Measurements from ENCODE around the gene CTSL.

Gene CTSL

GRCh38 chr9:87707805-87708506 is 18.0 kb upstream of the CTSL start:
- H3K27ac ChIP-seq, result no peak overlapping the region
- H3K27me3 ChIP-seq, result no peaks in the 10 kb centered on the region
- H3K4me3 ChIP-seq (ENCODE audit: low read depth in 1 of 2, low read length in 1 of 2), result no peak overlapping the region
- no peaks in the 10 kb centered on the region for H3K4me1 ChIP-seq (ENCODE audit: control insufficient read depth in 1 of 2, insufficient read depth in 1 of 2, low read depth in 1 of 2, low read length in 1 of 2)
- no peaks in the 10 kb centered on the region for H3K9me3 ChIP-seq
- no peak for TF ChIP-seq CTCF (IDR thresholded peaks at IDR 0.05)
- peaks cover 24% of the 10 kb centered on the region for H3K36me3 ChIP-seq

GRCh38 chr9:87708546-87708945 is 17.4 kb upstream of the CTSL start:
- no peaks in the 10 kb centered on the region for H3K27me3 ChIP-seq
- H3K36me3 ChIP-seq, result peaks cover 18% of the 10 kb centered on the region

GRCh38 chr9:87708986-87709728 is 16.8 kb upstream of the CTSL start:
- H3K27ac ChIP-seq, result no peak overlapping the region
- H3K36me3 ChIP-seq, result peaks cover 18% of the 10 kb centered on the region
- H3K27me3 ChIP-seq, result no peaks in the 10 kb centered on the region
- no peak for TF ChIP-seq CTCF (IDR thresholded peaks at IDR 0.05)
- no peaks in the 10 kb centered on the region for H3K9me3 ChIP-seq
- H3K4me3 ChIP-seq (ENCODE audit: low read depth in 1 of 2, low read length in 1 of 2), result no peak overlapping the region
- no peaks in the 10 kb centered on the region for H3K4me1 ChIP-seq (ENCODE audit: control insufficient read depth in 1 of 2, insufficient read depth in 1 of 2, low read depth in 1 of 2, low read length in 1 of 2)

More at GRCh38 chr9:87708546-87708945, 17.4 kb upstream of the CTSL start:
- Histone ChIP-seq H3K27ac (no peak overlapping the region), H3K4me1 (ENCODE audit: control insufficient read depth in 1 of 2, insufficient read depth in 1 of 2, low read depth in 1 of 2, low read length in 1 of 2) (no peaks in the 10 kb centered on the region), H3K4me3 (ENCODE audit: low read depth in 1 of 2, low read length in 1 of 2) (no peak overlapping the region), H3K9me3 (no peaks in the 10 kb centered on the region)
- TF ChIP-seq CTCF (IDR thresholded peaks at IDR 0.05), result no peak

- Histone ChIP-seq H3K36me3 (peaks cover 17% of the 10 kb centered on the region), H3K4me1 (ENCODE audit: control insufficient read depth in 1 of 2, insufficient read depth in 1 of 2, low read depth in 1 of 2, low read length in 1 of 2) (no peaks in the 10 kb centered on the region), H3K4me3 (ENCODE audit: low read depth in 1 of 2, low read length in 1 of 2) (no peak overlapping the region)
These were observed 15.5 kb upstream of the CTSL start for GRCh38 chr9:87710443-87710842.

More at GRCh38 chr9:87710443-87710842, 15.5 kb upstream of the CTSL start:
- TF ChIP-seq CTCF (IDR thresholded peaks at IDR 0.05), result no peak
- no peaks in the 10 kb centered on the region for H3K27me3 ChIP-seq
- H3K9me3 ChIP-seq, result no peaks in the 10 kb centered on the region
- no peak overlapping the region for H3K27ac ChIP-seq
